GM21825 (cell line): Measurements from ENCODE around the gene IGSF10.

Experiments
- ATAC-seq: cut with Tn5 transposase; IDR thresholded peaks from one replicate; pipeline ENCODE4 v1.9.1; 2021; ENCODE audit warnings: mild to moderate bottlenecking, moderate library complexity; ENCODE audit not compliant: unreplicated experiment

Gene IGSF10

DNA sequence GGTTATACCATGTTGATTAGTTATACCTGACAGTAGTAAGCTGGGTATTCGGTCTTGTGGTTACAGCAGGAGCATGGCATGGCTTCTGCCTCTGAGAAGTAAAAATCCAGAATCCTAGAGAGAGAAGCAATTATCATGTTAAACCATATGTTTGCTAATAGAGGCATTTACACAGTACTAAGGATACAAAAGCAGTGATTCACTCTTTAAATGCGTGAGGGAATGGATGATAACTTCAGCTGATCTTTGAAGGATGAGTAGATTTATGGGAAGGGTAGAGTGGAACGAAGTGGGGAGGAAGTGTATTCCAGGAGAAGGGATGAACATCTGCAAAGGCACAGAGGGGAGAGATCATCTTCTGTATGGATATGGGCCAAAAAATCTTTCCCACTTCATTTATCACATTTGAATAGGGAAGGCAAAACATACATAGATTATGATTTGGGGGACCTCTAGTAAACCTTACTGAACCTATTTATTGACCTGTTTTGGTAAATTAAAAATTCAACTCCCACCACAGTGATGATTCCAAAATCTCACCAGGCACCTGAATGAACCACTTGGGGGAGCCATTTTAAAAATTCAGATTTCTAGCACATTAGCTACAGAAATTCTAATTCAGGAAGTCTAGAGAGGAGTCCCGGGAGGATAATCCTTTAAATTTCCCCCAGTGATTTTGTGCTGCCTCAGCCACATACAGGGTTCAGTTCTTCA is 35.1 kb downstream of the IGSF10 start:
- peak; percentile 29 for ATAC-seq

DNA sequence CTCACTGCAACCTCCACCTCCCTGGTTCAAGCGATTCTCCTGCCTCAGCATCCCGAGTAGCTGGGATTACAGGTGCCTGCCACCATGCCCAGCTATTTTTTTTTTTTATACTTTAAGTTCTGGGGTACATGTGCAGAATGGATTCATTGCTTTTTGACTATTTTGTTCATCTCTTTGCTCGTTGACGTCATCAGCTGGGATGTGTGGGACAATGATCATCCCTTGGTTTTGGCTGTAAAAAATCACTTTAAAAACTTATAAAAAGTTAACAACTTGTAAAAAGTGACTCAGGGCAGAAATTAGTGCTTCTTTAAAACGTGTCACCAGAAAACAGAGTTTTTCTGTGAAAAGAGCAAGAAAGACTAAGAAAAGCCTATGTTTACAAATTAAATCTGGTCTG is 37.8 kb downstream of the IGSF10 start:
- no peak for ATAC-seq

DNA sequence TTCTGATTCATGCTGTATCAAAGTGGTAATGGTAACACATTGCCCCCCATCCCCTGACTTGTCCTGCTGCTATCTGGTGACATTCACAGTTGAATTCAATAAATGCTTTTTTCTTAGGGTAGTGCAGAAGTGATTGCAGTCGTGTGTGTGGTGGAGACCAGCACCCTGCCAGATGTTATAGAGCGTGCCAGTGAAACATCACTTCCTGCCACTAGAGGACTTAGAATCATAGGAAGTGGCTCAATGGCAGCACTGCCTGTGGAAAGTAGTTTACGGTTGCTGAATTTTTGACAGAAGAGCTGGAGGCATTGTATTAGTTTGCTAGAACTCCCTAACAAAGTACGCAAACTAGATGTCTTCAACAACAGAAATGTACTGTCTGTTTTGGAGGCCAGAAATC is 38.9 kb downstream of the IGSF10 start:
- no peak for ATAC-seq

DNA sequence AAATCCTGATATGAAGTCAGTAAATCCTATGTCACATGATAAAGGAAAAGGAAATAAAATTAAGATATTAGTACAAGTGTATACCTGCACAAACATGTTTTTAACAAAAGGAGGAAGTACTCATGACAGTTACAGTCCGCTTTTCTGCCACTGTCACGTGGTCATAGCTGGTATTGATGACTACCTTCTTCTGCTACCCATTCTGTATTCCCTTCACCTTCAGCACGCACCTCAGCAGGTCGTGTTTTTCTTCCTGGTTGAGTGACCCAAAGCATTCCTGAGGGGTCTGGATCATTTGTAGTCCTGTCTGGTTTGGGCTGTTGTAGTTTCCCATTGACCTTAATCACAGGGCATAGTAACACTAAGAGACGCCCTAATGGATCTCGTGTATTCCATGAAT is 41.1 kb downstream of the IGSF10 start:
- ATAC-seq: no peak

DNA sequence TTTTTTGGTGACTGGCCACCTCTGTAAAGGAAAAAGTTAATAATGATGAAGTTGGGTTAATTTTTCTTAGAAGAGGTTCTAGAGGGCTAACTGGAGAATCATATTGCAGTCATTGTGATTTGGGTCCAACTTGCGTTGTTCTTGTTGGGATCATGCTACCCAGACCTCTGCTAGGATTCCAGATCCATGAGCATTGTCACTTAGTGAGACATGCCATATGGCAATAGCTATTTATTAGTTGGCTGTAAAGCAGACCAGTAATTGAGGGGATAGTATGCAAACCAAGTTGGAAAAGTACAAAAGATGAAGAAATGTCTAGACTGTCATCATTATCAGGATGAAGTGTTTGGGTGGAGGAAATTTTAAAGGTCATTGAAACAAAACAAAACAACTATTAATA is 45.6 kb downstream of the IGSF10 start:
- ATAC-seq: no peak

DNA sequence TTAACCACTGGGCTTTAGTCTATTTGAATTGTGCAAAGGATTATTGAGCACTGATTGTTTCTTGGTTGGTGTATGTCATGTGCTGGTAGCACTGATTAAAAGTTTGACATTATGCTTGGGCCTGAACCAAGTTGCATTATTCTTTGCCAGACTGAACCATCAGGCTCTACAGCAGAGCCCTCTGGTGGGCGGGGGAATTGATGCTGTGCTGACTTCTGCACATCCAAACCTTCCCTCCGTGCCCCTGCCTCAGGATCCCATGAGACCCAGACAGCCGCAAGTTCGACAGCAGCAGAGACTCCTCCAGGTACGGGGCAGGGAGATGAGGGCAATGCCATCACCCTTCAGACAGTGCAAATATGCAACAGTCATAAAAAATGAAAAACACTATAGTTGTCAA is 47.9 kb downstream of the IGSF10 start:
- ATAC-seq: no peak
